ENCODE data around the gene LAMTOR1.
"Not testable (repeated sequence)": the region's sequence is repeated elsewhere in the genome, so short reads cannot be mapped to it uniquely, and the experiment has no call there.

The LAMTOR1 gene

GRCh38 chr11:72140661-72141060 is 37.6 kb upstream of the LAMTOR1 start:
- DNase-seq (ENCODE audit: low read depth) = no peak
- no peak overlapping the region for H3K4me3 ChIP-seq (ENCODE audit: low read depth, low read length)
- no peak for TF ChIP-seq CTCF (IDR thresholded peaks at IDR 0.05; ENCODE audit: low read depth, low read length, missing control alignments)

DNA sequence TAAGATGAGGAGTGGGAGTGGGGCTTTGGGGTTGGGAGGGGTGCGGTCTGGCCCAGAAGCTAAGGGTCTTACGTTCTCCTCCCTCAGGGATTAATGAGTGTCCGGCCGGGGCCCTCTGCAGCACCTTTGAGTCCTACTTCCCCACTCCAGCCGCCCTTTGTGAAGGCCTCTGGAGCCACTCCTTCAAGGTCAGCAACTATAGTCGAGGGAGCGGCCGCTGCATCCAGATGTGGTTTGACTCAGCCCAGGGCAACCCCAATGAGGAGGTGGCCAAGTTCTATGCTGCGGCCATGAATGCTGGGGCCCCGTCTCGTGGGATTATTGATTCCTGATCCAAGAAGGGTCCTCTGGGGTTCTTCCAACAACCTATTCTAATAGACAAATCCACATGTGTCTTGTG is 36.4 kb upstream of the LAMTOR1 start:
- no peak overlapping the region for H3K4me3 ChIP-seq (ENCODE audit: low read depth, low read length)
- TF ChIP-seq CTCF (IDR thresholded peaks at IDR 0.05; ENCODE audit: low read depth, low read length, missing control alignments) = no peak
- no peak for DNase-seq (ENCODE audit: low read depth)

DNA sequence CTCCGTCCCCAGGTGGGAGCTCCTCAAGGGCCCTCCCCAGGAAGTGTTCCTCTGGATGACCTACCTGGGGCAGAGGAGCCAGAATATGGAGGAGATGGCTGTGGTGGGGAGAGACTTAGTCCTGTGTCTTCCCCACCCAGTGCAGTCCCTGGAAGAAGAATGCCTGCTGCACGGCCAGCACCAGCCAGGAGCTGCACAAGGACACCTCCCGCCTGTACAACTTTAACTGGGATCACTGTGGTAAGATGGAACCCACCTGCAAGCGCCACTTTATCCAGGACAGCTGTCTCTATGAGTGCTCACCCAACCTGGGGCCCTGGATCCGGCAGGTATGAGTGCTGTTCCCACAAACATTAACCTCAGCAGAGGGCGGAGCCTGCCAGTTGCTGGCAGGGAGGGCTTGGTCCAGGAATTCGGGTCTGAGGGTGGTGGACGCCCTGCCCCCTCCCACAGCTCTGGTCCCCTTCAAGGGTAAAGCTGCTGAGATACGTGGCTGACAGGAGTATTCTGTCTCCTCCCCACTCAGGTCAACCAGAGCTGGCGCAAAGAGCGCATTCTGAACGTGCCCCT is 35.8 kb upstream of the LAMTOR1 start:
- no peak overlapping the region for H3K4me3 ChIP-seq (ENCODE audit: low read depth, low read length)
- no peak for TF ChIP-seq CTCF (IDR thresholded peaks at IDR 0.05; ENCODE audit: low read depth, low read length, missing control alignments)
- DNase-seq (ENCODE audit: low read depth) = no peak

DNA sequence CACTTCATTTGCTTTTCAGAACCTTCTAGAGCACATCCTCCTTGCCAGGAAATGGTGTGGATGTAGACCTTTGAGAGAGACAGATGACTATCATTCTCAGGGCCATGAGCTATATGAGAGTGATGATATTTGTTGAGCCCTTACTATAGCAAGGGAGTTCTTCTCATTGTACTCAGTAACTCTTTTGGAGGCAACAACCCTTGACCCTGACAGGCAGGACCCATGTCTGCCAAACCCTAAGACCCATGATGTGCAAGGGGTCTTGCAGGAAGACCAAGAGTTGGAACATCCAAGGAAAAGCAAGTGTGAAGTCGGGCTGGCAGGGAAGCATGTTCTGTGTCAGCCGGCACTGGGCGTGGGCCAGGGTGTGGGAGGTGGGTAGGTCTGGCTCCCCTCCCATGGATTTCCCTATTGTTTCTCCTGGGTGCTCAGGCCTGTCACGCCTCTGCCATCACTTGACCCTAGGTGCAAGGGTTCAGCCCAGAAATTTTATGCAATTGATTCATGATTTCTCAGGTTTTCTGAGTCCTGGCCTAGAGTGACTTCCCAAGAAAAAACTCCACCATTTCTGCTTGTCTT is 33.7 kb upstream of the LAMTOR1 start:
- DNase-seq (ENCODE audit: low read depth) = no peak
- no peak overlapping the region for H3K4me3 ChIP-seq (ENCODE audit: low read depth, low read length)
- TF ChIP-seq CTCF (IDR thresholded peaks at IDR 0.05; ENCODE audit: low read depth, low read length, missing control alignments) = no peak

DNA sequence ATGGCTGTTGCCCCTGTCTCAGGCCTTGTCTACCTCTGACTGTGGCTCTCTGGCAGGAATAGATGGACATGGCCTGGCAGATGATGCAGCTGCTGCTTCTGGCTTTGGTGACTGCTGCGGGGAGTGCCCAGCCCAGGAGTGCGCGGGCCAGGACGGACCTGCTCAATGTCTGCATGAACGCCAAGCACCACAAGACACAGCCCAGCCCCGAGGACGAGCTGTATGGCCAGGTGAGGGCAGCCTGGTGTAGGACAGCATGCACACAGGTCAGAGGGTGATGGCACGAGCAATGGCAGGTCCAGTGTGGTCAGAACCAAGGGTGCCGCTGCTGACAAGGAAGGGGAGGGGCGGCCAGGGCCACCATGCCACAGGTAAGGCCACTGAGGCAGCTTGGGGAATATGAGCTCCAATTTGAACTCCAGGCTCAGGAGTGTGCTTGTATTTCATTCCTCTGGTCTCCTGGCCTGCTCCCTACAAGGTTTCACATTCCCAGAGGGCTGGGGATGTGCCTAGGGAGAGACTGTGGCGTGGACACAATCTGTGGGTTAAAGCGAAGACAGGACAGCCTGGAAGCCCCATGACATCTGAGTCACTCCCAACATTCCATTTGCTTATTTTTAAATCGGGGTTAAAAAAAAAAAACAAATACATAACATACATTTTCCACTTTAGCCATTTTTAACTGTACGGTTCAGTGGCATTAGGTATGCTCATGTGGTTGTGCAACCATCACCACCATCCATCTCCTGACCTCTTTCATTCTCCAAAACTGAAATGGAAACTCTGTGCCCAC is 33.0 kb upstream of the LAMTOR1 start:
- TF ChIP-seq CTCF (IDR thresholded peaks at IDR 0.05; ENCODE audit: low read depth, low read length, missing control alignments) = no peak

DNA sequence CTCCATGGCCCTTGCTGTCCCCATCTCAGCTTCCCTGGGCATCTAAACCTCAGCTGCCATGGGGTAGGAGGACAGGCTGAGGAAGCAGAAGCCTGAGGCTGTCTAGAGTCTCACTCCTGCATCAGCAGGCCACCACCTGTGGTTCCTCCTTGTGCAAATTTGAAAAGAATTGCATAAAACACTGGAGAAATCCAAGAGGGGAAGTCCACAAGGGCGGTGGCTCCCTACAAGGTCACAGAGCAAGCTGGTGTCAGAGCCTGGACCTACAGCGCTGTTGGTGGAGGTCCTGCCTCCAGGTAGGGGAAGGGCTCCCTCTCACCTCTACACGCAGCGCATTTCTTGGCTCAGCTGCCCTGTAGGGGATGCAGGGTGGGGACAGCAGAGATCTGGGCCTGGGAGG is 32.4 kb upstream of the LAMTOR1 start, which contains the start of gene FOLR3:
TSS of gene FOLR3 (plus strand) at position 253 of the 400 bp plus-strand sequence. CDS start 228 bp downstream, outside the sequence.
- H3K4me3 ChIP-seq (ENCODE audit: low read depth, low read length); DNase-seq (ENCODE audit: low read depth): not testable (repeated sequence)

More for the DNA sequence above, 33.0 kb upstream of the LAMTOR1 start:
- no peak overlapping the region for H3K4me3 ChIP-seq (ENCODE audit: low read depth, low read length)
- DNase-seq (ENCODE audit: low read depth) = no peak

- no peak for TF ChIP-seq CTCF (IDR thresholded peaks at IDR 0.05; ENCODE audit: low read depth, low read length, missing control alignments)
- no peak overlapping the region for H3K4me3 ChIP-seq (ENCODE audit: low read depth, low read length)
- DNase-seq (ENCODE audit: low read depth) = no peak
These were observed 29.5 kb upstream of the LAMTOR1 start for GRCh38 chr11:72132646-72133045.

Measured in GM12864 (cell line).